Stimulated activated CD8-positive, alpha-beta memory T cell treated with anti-CD3 and anti-CD28 coated beads, Interleukin-7, amount 100 ng/mL, for 24 hours (primary cell): Measurements from ENCODE around the gene CEP85.
"Not testable (repeated sequence)": the region's sequence is repeated elsewhere in the genome, so short reads cannot be mapped to it uniquely, and the experiment has no call there.

Source experiments
- DNase-seq: peaks from one replicate; pipeline ENCODE4 v3.0.0-alpha.2; 2020; ENCODE audit warnings: low read depth

The CEP85 gene

DNA sequence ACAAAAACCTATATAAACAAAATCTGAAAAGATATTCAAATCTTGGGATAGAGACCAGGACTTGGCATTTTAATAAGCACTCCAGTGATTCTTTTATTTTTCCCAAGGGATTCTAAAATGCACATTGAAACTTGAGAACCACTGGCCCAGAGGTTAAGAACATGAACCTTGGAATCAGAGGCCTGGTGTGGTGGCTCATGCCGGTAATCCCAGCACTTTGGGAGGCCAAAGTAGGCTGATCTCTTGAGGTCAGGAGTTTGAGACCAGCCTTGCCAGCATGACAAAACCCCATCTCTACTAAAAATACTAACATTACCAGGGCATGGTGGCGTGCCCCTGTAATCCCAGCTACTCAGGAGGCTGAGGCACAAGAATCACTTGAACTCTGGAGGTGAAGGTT is 12.9 kb upstream of the CEP85 start:
- no peak for DNase-seq

DNA sequence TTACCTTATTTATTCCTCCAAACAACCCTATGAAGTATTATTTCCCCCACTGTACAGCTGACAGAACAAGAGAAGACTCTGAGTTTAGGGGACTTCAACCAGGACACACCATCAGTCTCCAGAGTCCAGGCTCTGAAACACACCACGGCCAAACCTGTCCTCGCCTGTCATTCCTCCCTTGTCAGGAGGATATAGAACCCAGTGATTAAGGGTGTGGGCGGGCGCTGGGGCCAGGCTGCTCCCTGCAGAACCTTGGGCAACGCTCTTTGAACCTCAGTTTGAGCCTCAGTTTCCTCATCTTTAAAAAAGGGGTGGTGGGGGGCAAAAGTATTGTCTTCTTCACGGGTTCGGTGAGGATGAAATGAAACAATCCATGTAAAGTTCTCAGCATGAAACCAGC is 9.4 kb upstream of the CEP85 start:
- no peak for DNase-seq

DNA sequence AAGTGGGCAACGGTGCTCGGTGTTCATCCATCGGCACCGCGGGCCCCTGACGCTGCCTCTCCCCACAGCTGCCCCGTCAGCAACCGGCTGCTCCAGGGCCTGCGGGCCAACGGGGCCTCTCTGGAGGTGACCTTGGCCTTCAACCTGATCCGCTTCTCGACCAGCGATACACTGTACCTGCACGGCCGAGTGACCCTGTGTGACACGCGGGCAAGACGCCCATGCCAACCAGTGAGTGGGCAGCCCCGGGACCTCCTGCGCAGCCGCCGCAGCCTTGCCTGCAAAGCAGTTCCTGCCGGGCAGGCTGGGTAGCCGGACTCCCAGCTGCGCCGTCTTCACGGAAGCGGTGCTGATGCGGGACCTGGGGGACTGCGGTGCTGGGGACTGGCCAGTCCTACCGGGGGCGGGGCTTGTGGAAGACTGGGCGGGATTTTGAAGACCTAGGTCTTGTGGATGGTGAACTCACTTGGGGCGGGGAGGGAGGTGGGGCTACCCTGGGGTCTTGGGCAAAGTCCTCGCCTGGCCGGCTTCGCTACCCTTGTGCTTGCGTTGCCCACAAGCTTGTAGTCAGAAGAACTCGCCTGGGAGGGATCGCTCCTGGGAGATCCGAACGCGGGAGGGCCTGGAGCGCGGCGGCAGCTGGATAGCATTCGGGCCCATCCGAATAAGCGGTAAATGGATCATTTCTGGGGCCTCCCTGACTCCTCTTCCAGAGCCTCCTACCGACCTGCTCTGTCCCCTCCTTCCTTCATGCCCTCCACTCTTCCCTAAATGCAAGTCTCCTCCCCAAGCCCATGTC is 8.8 kb upstream of the CEP85 start:
- DNase-seq: no peak

DNA sequence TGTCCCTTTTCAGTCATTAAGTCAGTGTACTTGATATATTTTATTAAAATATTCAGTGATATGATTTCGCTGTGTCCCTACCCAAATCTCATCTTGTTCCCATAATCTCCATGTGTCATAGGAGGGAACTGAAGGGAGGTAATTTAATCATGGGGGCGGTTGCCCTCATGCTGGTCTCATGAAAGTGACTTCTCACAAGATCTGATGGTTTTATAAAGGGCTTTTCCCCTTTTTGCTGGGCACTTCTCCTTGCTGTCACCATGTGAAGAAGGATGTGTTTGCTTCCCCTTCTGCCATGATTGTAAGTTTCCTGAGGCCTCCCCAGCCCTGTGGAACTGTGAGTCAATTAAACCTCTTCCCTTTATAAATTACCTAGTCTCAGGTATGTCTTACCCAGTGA is 3.3 kb upstream of the CEP85 start:
- not testable (repeated sequence) for DNase-seq

DNA sequence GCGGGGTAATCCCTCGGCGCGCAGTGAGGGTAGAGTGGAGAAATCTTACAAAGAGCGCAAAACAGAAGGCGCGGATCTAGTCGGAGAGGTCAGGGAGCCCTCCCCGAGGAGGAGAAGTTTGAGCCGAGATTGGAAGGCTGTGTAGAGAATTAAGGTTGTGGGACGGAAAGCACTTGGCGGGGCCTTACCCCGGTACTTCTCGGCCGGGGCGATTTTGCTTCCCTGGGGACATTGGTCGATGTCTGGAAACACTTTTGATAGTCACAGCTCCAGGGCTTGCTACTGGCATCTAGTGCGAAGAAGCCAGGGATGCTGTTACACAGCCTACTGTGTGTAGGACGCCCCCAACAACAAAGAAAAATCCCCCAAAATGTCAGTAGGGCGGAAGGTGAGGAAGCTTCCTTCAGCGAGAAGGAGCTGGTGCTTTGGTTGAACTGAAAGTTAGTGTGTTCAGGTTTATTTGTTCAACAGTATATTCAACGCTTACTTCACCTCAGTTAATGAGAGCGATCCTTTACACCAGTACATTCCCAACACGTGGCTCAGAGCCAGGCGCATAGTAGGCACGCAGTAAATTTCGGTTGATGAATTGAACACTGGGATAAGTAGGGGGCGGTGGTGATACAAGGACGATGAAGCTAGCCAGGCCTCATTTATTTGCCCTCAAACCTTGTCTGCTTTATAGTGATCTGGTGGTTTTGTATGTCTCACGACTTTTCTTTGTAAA is 807 bp downstream of the CEP85 start:
- peak; percentile 9 for DNase-seq

DNA sequence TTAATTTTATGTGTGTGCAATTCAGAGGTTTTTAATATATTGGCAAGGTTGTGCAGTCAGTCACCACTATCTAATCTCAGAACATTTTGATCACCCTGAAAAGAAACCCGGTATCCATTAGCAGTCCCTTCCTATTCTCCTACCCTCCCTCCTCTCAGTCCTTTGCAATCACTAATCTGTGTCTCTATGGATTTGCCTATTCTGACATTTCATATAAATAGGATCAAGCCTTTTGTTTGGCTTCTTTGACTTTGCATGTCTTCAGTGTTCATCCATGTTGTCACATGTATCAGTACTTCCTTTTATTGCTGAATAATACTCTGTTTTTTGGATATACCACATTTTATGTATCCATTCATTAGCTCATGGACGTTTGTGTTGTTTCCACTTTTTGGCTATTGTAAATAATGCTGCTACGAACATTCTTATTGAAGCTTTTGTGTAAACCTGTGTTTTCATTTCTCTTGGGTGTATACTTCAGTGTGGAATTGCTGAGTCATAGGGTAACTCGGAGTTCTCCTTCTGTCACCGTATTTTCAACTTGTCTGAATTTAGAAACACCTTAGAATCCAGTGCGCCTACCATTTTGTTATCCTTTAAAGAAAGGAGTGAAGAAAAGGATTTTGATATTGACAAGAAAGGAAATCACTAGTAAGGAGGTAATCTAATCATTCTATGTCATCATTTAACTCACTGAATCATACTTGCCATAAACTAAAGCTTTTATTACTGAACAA is 3.4 kb downstream of the CEP85 start:
- DNase-seq: no peak

DNA sequence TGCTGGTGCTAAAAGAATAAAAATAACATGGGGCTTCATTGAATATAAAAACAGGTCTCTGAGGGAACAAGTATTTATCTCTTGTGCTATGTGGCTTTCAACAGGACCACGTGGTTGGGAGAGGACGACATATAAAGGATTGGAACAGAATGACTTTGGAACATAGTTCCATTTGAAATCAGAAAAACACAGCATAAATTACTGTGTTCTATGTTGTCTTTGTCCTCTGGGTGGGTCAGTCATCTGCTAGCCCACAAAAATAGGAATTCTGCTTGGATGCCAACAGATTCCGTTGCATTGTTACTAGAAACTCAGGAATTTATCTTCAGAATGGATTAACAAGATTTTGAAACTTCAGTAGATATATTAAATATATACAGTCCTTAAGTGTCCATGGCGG is 5.9 kb downstream of the CEP85 start:
- DNase-seq: no peak

DNA sequence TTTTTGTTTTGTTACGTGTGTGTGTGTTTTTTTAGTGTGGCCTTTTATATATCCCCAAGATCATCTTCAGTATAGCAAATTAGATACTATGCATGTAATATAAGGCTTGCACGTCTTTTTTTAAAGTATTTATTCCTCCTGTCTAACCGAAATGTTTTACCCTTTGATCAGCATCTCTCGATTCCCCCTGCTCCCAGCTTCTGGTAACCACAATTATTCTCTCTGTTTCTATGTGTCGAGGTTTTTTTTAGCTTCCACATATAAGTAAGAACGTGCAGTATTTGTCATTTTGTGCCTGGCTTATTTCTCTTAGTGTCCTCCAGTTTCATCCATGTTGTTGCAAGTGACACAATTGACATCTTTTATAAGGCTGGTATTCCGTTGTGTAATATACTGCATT is 18.7 kb downstream of the CEP85 start:
- no peak for DNase-seq

DNA sequence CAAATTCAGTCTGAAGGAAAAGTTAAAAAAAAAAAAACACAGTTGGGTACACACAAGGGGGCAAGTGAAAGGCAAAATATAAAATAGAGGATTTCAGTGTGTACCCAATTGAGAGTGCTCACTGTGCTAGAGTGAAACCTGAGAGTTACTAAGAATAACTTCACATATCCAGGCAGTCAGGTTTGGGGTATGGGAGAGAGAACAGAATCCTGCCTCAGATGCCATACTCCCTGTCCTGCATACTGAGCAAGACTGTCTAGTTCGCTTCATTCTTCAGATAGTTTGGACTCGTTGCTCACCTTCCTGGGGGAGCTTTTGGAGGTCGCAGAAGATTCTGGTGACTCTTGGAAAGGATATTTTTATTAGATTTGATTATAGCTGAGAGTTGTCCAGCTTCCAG is 20.4 kb downstream of the CEP85 start:
- DNase-seq: no peak

DNA sequence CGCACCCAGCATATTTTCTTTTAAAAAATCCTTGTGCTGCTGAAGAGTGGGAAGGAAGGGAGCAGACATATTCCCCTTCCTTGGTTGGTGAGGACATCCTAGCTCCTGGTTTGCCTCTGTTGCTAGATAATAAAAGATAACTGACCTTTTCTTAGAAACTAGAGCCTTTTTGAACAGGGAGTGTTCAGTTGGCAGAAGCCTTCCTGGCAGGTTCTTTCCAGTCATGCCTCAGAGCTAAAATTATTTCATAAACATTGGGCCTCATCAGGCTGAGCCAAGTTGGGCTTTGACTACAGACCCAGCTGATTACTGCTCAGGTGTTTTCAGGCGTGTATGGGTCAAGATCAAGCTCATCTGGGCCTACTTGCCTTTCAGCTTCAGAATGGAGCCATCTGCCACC is 23.2 kb downstream of the CEP85 start:
- DNase-seq: no peak

DNA sequence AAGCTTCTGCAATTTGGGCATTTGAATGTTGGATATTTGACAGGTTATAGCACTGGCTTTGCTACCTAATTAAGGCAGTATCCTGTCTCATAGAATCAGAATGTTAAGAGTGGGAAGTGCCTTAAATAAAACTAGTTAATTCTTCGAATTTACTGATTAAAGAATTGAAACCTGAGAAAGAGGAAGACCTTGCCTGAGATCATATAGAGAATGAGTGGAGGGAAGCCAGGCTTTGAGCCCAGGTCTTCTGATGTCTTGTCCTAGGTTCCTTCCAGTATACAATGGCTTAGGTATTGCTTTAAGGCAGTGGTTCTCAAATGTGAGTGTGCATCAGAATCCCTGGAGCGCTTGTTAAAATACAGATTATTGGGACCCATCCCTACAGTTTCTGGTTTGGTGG is 25.0 kb downstream of the CEP85 start:
- DNase-seq: no peak

DNA sequence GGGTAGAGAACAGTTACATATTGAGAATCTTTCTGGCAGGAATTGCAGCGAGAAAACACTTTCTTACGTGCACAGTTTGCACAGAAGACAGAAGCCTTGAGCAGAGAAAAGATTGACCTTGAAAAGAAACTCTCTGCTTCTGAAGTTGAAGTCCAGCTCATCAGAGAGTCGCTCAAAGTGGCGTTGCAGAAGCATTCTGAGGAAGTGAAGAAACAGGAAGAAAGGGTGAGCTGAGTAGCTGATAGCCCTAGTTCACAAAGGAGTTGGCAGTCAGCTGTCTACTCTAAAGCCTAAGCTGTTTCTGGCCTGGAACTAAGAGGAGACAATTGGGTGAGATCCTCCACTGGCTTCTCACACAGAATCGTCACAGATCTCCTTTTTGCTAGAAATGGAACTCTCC is 25.6 kb downstream of the CEP85 start:
- no peak for DNase-seq

DNA sequence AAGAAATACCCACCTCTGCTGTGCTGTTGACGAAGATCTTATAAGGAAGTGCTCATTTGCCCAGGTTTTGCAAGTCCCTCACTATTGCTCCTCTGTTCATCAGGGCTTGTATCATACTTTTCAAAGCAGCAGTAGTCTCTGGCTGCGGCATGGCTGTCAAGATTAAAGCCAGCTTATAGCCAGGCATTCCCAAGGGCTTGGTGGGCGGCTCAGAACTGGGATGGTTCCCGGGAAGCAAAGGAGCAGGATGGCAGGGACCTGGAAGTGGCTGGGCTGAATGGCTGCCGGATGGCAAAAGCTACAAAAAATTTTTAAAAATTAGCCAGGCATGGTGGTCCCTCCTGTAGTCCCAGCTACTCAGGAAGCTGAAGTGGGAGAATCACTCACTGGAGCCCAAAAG is 29.2 kb downstream of the CEP85 start:
- no peak for DNase-seq

DNA sequence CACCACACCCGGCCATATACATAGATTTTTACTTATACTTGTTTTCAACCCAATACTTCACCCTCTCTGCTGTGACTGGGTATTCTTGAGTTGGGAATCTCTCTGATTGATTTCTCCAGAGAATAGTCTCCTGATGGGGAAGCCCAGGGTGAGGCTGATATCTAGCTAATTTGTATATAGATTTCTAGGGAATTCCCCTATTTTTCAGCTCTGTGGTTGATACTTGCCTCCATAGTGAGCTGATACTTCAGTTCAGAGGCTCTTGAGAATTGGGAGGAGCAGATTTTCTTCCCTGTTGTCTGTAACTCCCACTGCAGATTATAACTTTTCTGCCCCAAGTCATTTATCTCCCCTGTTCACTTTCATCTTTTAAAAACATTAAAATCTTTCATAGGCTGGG is 31.4 kb downstream of the CEP85 start:
- DNase-seq: no peak

DNA sequence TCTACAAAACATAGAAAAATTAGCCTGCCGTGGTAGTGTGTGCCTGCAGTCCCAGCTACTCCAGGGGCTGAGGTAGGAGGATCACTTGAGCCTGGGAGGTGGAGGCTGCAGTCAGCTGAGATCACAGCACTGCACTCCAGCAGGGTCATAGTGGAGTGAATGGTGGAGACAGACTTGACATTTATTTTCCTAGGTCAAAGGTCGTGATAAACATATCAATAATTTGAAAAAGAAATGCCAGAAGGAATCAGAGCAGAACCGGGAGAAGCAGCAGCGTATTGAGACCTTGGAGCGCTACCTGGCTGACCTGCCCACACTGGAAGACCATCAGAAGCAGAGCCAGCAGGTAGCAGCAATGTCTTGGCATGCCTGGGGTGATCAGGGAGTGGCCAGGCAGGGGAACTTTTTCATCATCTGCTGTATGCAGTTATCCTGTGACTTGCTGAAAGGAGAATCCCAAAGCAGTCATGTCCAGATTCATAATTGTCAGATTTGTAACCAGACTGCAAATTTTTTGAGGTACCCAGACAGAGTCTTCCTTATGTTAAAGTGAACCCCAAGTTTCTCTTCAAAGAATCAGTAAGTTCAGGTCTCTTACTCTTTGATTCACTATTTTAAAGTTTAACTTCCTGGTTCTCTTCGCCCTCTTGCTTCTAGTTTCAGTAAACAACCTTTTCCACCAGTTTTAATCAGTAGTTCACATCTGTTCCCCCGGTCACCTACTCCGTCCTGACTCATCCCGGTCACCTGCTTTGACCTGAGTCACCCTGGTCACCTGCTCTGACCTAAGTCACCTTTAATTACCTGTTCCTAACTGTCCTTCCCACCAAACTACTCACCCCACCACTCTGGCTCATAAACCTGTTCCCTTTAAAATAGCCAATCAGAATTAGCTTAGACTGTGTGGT is 34.5 kb downstream of the CEP85 start:
- no peak for DNase-seq

DNA sequence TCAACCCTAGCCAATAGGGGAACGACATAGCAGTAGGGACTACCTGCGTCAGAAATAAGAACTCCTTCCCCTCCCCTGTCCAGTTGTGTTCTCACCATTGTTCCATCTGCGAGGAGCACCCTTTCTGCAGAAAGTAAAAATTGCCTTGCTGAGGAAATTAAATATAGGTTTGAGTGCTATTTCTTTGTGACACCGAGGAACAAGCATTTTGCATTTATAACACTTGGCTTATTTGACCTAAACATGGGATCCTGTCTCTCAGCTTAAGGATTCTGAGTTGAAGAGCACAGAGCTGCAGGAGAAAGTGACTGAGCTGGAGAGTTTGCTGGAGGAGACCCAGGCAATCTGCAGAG is 35.2 kb downstream of the CEP85 start:
- no peak for DNase-seq

DNA sequence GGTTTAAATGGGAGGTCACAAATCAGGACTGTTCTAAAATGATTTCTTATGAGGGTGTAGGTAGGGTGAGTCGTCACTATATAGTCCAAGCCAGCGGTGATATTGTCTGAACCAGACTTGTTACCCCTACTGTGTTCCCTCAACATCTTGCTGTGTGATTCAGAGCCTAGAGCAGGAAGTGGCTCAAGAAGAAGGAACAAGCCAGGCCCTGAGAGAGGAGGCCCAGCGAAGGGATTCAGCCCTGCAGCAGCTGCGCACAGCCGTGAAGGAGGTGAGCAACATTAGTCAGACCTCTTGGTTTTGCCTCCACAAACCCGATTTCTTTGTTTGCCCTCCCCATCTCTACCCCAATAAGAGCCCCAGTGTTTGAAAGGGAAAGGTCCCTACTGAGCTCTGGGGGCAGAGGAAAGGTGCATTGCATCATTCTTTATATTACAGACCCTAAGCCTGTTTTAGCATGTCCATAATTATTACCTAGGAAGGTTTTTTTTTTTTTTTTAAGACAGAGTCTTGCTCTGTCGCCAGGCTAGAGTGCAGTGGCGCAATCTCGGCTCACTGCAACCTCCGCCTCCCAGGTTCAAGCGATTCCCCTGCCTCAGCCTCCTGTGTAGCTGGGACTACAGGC is 40.9 kb downstream of the CEP85 start:
- DNase-seq: no peak

DNA sequence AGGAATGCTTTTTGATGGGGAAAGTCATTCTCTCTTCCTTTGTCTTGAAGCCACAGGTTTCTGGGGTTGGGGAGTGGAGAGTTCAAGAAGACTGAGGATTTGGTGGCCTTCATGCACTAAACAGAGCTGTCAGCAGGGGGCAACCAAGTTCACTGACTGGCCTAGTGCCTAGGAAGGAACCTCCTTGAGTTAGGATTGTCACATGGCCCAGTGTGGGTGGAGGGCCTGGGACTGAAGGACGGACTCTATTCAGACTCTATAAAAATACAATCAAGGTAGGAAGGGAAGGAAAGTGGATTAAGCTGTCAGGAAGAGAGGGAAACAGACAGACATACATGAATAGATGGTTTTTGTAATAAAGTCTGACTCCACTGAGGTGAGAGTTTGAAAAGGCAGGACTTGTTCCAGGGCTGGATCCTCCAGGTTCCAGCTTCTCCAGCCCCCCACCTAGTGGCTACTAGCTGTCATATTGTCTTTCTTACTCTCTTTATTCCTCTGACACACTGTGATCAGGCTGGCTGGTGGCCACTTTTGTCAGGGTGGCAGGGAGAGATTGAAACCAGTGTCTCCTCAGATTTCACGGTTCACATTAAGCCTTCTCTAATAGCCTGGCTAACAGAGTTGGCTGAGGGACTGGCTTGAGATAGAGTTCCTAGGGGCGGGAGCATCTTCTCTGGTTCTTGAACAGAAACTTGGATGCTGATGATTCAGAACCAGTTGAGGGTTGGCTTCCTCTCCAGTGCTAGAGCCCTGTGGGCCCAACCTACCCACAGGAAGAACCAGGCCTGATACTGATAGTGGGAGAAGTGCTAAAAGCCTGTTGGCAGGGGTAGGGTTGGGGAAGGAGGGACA is 41.8 kb downstream of the CEP85 start:
- peak; percentile 67 for DNase-seq

DNA sequence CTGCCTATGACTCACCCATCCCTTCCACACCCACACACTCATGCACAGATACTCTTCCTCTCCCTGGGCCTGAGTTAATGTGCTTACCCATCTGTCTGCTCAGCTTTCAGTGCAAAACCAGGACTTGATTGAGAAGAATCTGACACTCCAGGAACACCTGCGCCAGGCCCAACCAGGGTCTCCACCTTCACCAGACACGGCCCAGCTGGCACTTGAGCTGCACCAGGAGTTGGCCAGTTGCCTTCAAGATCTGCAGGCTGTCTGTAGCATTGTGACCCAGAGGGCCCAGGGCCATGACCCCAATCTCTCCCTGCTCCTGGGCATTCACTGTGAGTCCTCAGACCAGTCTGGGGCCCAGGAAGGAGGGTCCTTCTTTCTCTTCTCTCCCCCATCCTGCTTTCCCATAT is 42.4 kb downstream of the CEP85 start:
- no peak for DNase-seq

DNA sequence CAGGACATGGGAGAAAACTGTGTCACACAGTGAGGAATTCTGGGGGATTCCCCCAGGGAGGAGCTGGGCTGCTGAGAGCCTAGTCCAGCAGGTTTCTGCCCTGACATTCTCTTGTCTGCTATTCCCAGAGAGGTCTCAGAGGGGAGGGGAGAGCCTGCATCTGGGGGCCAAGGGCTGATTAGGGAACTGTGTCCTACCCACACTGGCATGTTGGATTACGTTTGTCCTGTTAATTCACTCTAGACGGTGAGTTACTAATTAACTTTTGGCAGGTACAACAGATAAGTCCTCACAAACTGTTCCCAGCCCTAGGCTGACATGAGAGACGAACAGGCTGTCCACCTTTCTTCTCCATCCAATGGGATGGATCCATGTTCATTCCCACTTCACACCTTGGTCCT is 43.3 kb downstream of the CEP85 start:
- no peak for DNase-seq

DNA sequence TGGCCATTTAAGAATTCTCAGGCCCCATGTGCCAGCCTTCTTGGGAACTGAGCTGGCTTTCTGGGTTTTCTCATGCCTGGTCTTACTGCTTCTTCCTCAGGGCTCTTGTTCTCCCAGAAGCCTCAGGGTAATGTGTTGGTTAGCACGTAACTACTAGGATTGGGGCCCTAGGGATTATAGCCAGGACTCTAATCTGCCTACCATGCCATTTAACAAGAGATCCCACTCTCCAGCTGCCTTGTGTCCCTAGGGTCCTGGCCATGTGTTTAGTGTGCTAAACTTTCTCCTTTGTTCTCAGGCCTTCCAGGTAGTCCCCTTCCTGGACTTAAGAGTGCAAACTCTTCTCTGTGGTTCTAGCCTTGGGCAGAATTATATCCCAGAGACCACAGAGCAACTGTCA is 43.7 kb downstream of the CEP85 start:
- no peak for DNase-seq
